HG03045 (cell line): Measurements from ENCODE around the gene KLF12.

Experiments
- ATAC-seq: cut with Tn5 transposase; IDR thresholded peaks from one replicate; pipeline ENCODE4 v1.9.1; 2021; ENCODE audit warnings: mild to moderate bottlenecking, moderate library complexity; ENCODE audit not compliant: unreplicated experiment

The KLF12 gene

DNA sequence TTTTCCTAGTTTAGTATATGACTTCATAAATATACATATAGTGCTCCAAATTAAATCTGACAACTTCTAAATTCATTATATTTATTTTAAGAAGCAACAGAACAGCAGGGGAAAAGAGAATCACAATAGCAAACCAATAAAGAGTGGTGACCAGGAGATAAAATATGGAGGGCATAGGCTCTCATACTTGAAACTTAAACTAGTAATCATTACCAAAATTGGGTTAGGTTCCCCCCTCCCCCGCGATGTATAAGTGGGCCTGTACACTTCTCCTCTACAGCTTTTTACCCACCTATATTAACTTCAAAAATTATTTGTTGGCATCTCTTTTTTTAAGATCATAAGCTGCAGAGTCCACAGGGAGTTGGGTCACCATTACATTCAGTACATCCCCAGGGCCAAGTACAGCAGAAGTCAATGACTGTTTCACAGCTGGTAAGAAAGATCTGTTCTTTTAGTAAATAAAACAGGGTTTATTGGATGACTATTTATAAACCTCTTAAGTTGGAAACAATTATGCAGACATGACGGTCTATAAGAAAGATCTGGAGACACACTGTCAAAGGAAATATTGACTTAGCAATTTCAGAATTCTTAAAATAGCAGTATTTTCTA is 29.4 kb downstream of the KLF12 start:
- no peak for ATAC-seq

DNA sequence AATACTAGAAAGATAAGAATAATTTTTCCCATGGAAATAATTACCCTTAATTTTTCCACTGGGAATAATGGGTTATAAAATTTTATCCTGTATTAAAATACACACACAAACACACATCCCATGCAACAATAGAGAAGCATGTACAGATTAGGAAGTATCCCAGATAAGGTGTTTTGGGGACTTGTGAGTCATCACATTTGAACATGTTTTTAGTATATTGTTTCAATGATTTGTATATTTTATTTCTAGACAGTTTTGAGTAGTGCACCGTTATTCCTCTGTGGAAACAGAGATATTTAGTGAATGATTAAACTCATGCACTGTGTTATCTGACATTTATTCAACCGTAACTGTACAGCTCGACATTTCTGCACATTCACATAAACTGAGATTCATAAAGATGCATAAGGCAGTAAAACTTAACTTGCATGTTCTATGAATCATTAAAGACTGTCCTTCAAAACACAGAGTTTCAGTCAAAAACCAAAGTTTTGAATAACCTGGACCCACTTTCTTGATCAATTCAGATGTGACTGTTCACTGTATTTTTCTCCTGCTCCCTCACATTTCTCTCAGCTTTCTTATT is 30.1 kb downstream of the KLF12 start:
- no peak for ATAC-seq

DNA sequence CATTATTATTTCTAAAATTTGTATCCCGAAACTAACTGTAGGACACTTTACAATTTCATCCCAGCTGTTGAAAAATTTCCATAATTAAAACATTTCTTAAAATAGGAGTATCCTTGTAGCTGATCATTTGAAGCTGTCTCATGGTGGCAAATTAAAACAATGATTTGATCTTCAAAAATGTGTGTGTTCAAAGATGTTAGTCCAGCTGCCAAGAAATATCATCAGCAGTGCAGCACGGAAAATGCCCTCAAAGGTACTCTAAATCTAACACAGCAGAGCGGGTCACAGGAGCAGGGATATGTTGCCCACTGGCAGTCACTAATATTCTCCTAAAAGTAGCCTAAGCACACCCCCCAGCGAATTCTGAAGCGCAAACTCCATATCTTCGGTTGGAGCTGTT is 31.0 kb downstream of the KLF12 start:
- ATAC-seq, result no peak

DNA sequence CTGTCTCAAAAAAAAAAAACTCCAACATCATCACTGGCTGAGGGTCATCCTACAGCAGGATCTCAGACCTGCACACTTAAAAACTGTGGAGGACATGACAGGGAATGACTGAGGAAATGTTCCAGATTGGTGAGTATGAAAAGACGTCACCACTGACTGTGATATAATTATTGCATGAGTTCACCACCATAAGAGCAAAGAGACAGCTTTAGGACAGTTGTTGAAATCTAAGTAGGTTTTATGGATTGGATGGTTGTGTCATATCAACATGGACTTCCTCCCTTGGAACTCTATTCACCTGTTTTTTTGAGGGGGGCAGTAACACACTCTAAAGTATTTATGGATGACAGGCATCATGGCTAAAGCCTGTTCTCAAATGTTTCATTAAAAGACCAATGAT is 31.5 kb downstream of the KLF12 start:
- ATAC-seq, result no peak

DNA sequence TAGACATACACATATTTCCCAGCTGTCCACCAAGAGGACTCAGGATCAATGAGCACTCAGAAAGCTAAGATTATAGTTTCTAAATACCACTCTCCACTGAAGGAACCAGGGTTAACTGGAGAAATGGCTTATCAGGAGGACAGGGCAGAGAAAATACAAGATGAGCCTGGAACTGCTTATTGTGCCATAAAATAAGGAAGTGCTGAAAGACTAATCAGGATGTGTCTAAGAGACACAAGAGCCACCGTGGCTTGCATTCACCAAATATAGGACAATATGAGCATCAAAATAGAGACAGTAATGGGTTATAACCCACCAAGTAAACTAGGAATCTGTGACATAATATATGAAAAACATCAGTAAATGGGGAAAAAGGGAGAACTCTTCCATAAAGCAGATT is 32.8 kb downstream of the KLF12 start:
- ATAC-seq, result no peak

DNA sequence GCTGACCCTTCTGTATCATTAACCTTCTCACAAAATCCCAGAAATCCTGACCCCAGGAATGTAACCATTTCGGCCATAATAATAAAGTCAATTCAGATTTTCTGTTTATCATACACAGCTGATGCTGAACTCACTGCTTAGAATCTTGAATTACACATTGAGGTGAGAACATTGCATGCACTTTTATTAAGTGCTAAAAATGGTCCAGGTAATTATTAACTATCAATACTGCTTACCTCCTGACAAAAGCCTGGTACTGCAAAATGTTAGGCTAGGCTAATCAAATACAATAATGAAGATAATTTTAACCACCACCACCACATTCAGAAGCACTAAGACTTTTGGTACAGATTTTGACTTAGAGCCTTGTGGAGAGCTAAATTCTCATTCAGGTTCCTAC is 36.1 kb downstream of the KLF12 start:
- ATAC-seq, result no peak

DNA sequence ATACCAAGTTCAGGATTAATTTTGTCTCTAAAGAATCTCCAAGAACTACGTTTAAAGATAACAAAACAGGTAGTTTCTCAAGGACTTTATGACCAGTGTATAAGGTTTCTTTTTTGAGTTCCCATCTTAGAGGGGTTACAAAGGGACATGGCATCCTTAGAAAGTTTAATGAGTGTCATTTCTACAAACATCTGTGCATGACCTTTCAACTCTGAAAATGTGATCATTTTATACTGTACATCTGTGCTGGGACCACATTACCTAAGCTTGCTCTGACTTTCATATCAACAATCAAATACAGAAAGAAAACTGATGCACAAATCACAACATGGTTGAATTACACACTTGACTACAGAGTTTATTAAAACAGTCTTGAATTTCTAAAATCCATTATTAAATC is 37.1 kb downstream of the KLF12 start:
- ATAC-seq, result no peak

DNA sequence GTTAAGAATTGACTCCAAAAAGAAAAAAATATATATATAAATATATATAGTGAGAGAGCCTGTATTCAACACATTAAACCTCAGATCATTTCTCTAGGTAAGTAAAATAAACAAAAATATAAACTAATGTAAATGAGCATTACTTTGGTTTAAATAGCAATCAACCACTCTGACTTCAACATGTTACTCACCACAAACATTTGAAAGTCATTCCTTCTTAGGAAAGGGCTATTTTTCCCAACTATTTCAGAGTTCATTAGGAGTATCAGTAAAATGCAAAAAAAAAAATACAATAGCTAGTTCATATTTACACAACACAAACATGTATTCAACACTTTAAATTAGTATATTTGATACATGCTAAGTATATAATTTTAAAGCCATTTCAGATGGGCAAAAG is 40.5 kb downstream of the KLF12 start:
- ATAC-seq, result no peak

DNA sequence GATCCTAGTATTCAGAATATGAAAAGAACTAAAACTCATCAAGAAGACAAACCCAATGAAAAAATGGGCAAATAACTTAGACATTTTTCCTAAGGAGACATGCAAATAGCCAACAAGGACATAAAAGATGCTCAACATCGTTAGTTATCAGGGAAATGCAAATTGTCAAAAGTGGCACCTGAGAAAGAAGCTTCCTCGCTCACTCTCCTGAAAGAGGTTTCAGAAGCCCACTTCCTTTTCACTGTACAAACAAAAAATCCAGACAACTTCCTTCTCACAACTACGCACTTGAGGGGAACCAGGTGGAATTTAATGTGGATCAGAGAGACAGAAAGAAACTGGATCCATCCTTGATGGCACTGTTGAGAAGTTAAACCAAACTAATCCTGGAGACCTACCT is 41.5 kb downstream of the KLF12 start:
- ATAC-seq, result no peak

DNA sequence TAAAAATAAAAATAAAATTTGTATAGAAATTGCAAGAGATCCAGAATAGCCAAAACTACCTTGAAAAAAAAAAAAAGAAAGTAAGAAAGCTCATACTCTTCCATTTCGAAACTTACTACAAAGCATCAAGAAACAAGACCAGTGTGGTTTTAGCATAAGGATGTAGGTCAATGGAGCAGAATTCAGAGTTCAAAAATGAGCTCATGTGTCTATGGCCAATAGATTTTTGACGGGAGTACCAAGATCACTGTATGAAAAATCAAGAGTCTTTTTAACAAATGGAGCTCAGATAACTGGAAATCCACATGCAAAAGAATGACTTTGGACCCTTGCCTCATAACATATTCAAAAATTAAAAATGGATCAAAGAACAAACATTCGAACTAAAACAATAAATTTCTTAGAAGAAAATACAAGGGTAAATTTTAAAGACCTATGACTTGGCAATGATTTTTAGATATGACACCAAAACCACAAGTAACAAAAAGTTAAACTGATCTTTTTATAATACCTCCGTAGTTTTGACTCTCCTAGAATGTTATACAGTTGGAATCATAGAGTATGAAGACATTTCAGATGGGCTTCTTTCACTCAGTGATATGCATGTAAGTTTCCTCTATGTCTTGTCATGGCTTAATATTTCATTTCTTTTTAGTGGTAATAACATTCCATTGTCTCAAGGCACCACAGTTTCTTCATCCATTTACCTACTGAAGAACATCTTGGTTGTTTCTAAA is 43.2 kb downstream of the KLF12 start:
- ATAC-seq, result no peak

DNA sequence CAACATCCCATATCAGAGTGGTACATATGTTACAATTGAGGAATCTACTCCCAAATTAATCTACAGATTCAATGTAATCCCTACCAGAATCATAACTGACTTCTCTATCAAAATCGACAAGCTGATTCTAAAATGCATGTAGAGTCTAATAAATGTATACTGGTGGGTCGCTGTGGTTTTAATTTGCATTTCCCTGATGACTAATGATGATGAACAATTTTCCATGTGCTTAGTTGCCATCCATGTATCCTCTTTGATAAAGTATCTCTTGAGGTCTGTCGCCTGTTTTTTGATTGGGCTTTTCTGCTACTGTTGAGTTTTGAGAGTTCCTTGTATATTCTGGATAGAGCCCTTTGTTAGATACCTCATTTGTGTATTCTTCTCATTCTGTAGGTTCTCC is 43.8 kb downstream of the KLF12 start:
- ATAC-seq, result no peak

DNA sequence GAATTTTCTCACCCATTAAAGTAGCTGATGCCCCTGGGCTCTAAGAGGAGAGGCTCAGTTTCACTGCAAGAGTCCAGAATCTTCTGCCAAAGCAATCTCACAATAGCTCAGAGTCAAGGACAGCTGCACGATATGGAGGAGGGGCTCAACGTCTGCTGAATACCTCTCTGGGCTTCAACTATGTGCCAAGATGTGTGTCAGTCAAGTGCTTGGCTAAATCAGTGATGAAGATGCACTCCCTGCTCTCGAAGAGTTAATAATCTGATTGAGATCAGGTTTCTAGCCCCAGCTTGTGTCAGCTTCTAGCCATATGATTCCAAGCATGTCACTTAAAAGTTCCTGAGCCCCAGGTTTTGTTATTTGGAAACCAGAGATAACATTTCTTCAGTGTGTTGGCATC is 46.8 kb downstream of the KLF12 start:
- ATAC-seq, result no peak
